Astrocyte of the cerebellum (primary cell): ENCODE data around the gene CD53.

Source experiments
- DNase-seq: peaks from one replicate; pipeline ENCODE4 v3.0.0-alpha.2; 2011; ENCODE audit warnings: low read depth
- H3K4me3 ChIP-seq: 2 replicates; pipeline ENCODE4 v1.5.1; 2011; ENCODE audit warnings: mild to moderate bottlenecking, low read depth, low read length, moderate library complexity
- CTCF ChIP-seq: IDR thresholded peaks from 2 replicates; pipeline ENCODE4 v1.5.1; 2012; ENCODE audit warnings: low read length, low read depth, moderate library complexity, mild to moderate bottlenecking; ENCODE audit errors: missing control alignments
- in situ Hi-C: cut with HindIII; loops from 2 replicates; pipeline ENCODE4 v1.10.0; 2017; ENCODE audit warnings: low sequenced_read_pairs

CD53 gene

GRCh38 chr1:110876748-110877341, 3.9 kb downstream of the CD53 start:
- no peak for DNase-seq
- no peak overlapping the region for H3K4me3 ChIP-seq
- TF ChIP-seq CTCF: no peak
- in situ Hi-C loops: no loop called here

GRCh38 chr1:110877364-110877763, 4.4 kb downstream of the CD53 start:
- no peak for DNase-seq
- in situ Hi-C loops: no loop called here
- H3K4me3 ChIP-seq: no peak overlapping the region
- no peak for TF ChIP-seq CTCF

- no peak for TF ChIP-seq CTCF
- no peak overlapping the region for H3K4me3 ChIP-seq
- in situ Hi-C loops: no loop called here
- DNase-seq: no peak
Measured at GRCh38 chr1:110877776-110878175, 4.8 kb downstream of the CD53 start.

- TF ChIP-seq CTCF: no peak
- DNase-seq: no peak
- H3K4me3 ChIP-seq: no peak overlapping the region
- in situ Hi-C loops: no loop called here
Measured at GRCh38 chr1:110878591-110878990, 5.6 kb downstream of the CD53 start.

- TF ChIP-seq CTCF: no peak
- no peak overlapping the region for H3K4me3 ChIP-seq
- no peak for DNase-seq
- in situ Hi-C loops: no loop called here
Measured at GRCh38 chr1:110878993-110879392, 6.0 kb downstream of the CD53 start.

GRCh38 chr1:110879758-110880606, 7.0 kb downstream of the CD53 start:
- in situ Hi-C loops: no loop called here
- no peak overlapping the region for H3K4me3 ChIP-seq
- no peak for DNase-seq
- no peak for TF ChIP-seq CTCF
